WTC11 (cell line): Measurements from ENCODE around the gene PCSK5. TPM values are rescaled to one million over a fixed set of nuclear protein-coding genes. Genes with fewer than 3 reads are reported as not detected.
A peak's percentile ranks its signal among the peaks of the same experiment; 100 is the strongest.

Experiments
- ATAC-seq: fragments of 200-7000 bp; cut with Tn5 transposase; 2 replicates; pipeline ENCODE4 v1.10.0; 2021; ENCODE audit warnings: mild to moderate bottlenecking, moderate library complexity
- CTCF ChIA-PET: fragments of 300-600 bp; sonication (Branson Sonifier 250); formaldehyde crosslinking; loops from one replicate; lab custom pipeline; 2021; ENCODE audit warnings: antibody characterized with exemption; lab: Charles Lee
- POLR2A ChIA-PET: fragments of 350-600 bp; sonication (Branson Sonifier 250); formaldehyde crosslinking; loops from one replicate; lab custom pipeline; 2021; ENCODE audit warnings: antibody characterized with exemption; lab: Charles Lee
- DNase-seq: peaks from one replicate; pipeline ENCODE4 v3.0.0; 2021; ENCODE audit warnings: low spot score
- H3K27ac Mint-ChIP-seq: 2 replicates; pipeline ENCODE4 v1.8.0; 2021; ENCODE audit warnings: mixed read lengths
- H3K27me3 Mint-ChIP-seq: 2 replicates; pipeline ENCODE4 v1.8.0; 2021; ENCODE audit warnings: low read depth, mild to moderate bottlenecking, moderate library complexity, mixed read lengths
- H3K36me3 Mint-ChIP-seq: 2 replicates; pipeline ENCODE4 v1.8.0; 2021; ENCODE audit warnings: mixed read lengths
- H3K4me1 Mint-ChIP-seq: 2 replicates; pipeline ENCODE4 v1.8.0; 2022; ENCODE audit warnings: mixed read lengths
- H3K4me3 Mint-ChIP-seq: 2 replicates; pipeline ENCODE4 v1.8.0; 2021; ENCODE audit warnings: mild to moderate bottlenecking, moderate library complexity, mixed read lengths
- H3K9me3 Mint-ChIP-seq: 2 replicates; pipeline ENCODE4 v1.8.0; 2021; ENCODE audit warnings: mixed read lengths
- CBFB ChIP-seq: sonication (generic); formaldehyde crosslinking; IDR thresholded peaks from 2 replicates; pipeline ENCODE4 v1.8.1; 2022; ENCODE audit warnings: mild to moderate bottlenecking, low read depth, missing genetic modification reagents
- CREB1 ChIP-seq: sonication (generic); formaldehyde crosslinking; IDR thresholded peaks from 2 replicates; pipeline ENCODE4 v1.8.0; 2023; ENCODE audit warnings: mild to moderate bottlenecking, missing genetic modification reagents
- CREM ChIP-seq: sonication (generic); formaldehyde crosslinking; IDR thresholded peaks from 2 replicates; pipeline ENCODE4 v1.8.1; 2022; ENCODE audit warnings: mild to moderate bottlenecking, missing genetic modification reagents, moderate library complexity
- FOXP1 ChIP-seq: sonication (generic); formaldehyde crosslinking; IDR thresholded peaks from 2 replicates; pipeline ENCODE4 v1.8.0; 2022; ENCODE audit warnings: missing genetic modification reagents, mild to moderate bottlenecking, moderate library complexity, borderline replicate concordance
- GABPB1 ChIP-seq: sonication (generic); formaldehyde crosslinking; IDR thresholded peaks from 2 replicates; pipeline ENCODE4 v1.8.1; 2023; ENCODE audit warnings: mild to moderate bottlenecking, missing genetic modification reagents
- HMGA2 ChIP-seq: fragments of 250-450 bp; sonication (Bioruptor Pico); IDR thresholded peaks from 2 replicates; pipeline ENCODE4 v1.4.0; 2021; ENCODE audit warnings: mild to moderate bottlenecking, moderate library complexity
- NFYB ChIP-seq: sonication (generic); formaldehyde crosslinking; conservative IDR thresholded peaks from 2 replicates; pipeline ENCODE4 v1.8.0; 2022; ENCODE audit warnings: low read depth, missing genetic modification reagents
- NR1H2 ChIP-seq: sonication (generic); formaldehyde crosslinking; IDR thresholded peaks from 2 replicates; pipeline ENCODE4 v1.9.0; 2021; ENCODE audit warnings: mild to moderate bottlenecking, moderate library complexity, missing genetic modification reagents
- OVOL2 ChIP-seq: fragments of 250-450 bp; sonication (Bioruptor Pico); IDR thresholded peaks from 2 replicates; pipeline ENCODE4 v1.9.0; 2021; ENCODE audit warnings: mild to moderate bottlenecking, borderline replicate concordance
- PRRX2 ChIP-seq: fragments of 250-450 bp; sonication (Bioruptor Pico); IDR thresholded peaks from 2 replicates; pipeline ENCODE4 v1.8.0; 2021; ENCODE audit warnings: mild to moderate bottlenecking
- RORB ChIP-seq: fragments of 250-450 bp; sonication (Bioruptor Pico); IDR thresholded peaks from 2 replicates; pipeline ENCODE4 v1.9.0; 2021; ENCODE audit warnings: mild to moderate bottlenecking
- SMAD4 ChIP-seq: sonication (generic); formaldehyde crosslinking; IDR thresholded peaks from 2 replicates; pipeline ENCODE4 v1.8.0; 2022; ENCODE audit warnings: mild to moderate bottlenecking, missing genetic modification reagents
- TCF7 ChIP-seq: sonication (generic); formaldehyde crosslinking; IDR thresholded peaks from 2 replicates; pipeline ENCODE4 v1.8.0; 2022; ENCODE audit warnings: mild to moderate bottlenecking, low read depth, missing genetic modification reagents, moderate library complexity
- TEAD4 ChIP-seq: sonication (generic); formaldehyde crosslinking; IDR thresholded peaks from 2 replicates; pipeline ENCODE4 v1.8.0; 2022; ENCODE audit warnings: mild to moderate bottlenecking, missing genetic modification reagents
- TP53 ChIP-seq: sonication (generic); formaldehyde crosslinking; IDR thresholded peaks from 2 replicates; pipeline ENCODE4 v1.8.1; 2023; ENCODE audit warnings: mild to moderate bottlenecking, missing genetic modification reagents
- ZNF121 ChIP-seq: sonication (generic); formaldehyde crosslinking; IDR thresholded peaks from 2 replicates; pipeline ENCODE4 v1.8.0; 2023; ENCODE audit warnings: missing genetic modification reagents
- ZNF138 ChIP-seq: sonication (generic); formaldehyde crosslinking; conservative IDR thresholded peaks from 2 replicates; pipeline ENCODE4 v1.8.1; 2022; ENCODE audit warnings: mild to moderate bottlenecking, moderate library complexity, missing genetic modification reagents
- ZNF219 ChIP-seq: sonication (generic); formaldehyde crosslinking; IDR thresholded peaks from 2 replicates; pipeline ENCODE4 v1.8.0; 2023; ENCODE audit warnings: missing genetic modification reagents, mild to moderate bottlenecking, borderline replicate concordance
- ZNF317 ChIP-seq: sonication (generic); formaldehyde crosslinking; IDR thresholded peaks from 2 replicates; pipeline ENCODE4 v1.8.1; 2023; ENCODE audit warnings: low read depth, mild to moderate bottlenecking, moderate library complexity, missing genetic modification reagents, borderline replicate concordance
- ZNF416 ChIP-seq: fragments of 250-450 bp; sonication (Bioruptor Pico); IDR thresholded peaks from 2 replicates; pipeline ENCODE4 v1.9.0; 2021; ENCODE audit warnings: mild to moderate bottlenecking, inconsistent platforms
- total RNA-seq: library from RNA; stranded (reverse); gene quantifications from 3 replicates; pipeline ENCODE4 v1.2.3, GENCODE V29; 2021
- TF ChIP-seq, protein P1 (sequence below): sonication (generic); formaldehyde crosslinking; IDR thresholded peaks from 2 replicates; pipeline ENCODE4 v1.8.1; 2022; ENCODE audit warnings: mild to moderate bottlenecking, moderate library complexity, missing genetic modification reagents
- TF ChIP-seq, protein P2 (sequence below): sonication (generic); formaldehyde crosslinking; IDR thresholded peaks from 2 replicates; pipeline ENCODE4 v1.8.1; 2023; ENCODE audit warnings: mild to moderate bottlenecking, missing genetic modification reagents, moderate library complexity
- TF ChIP-seq, protein P3 (sequence below): sonication (generic); formaldehyde crosslinking; IDR thresholded peaks from 2 replicates; pipeline ENCODE4 v1.8.0; 2022; ENCODE audit warnings: missing genetic modification reagents
- TF ChIP-seq, protein P4 (sequence below): fragments of 250-450 bp; sonication (Bioruptor Pico); IDR thresholded peaks from 2 replicates; pipeline ENCODE4 v1.8.0; 2021; ENCODE audit warnings: mild to moderate bottlenecking
- TF ChIP-seq, protein P5 (sequence below): fragments of 200-600 bp; IDR thresholded peaks from 2 replicates; pipeline ENCODE4 v1.8.0; 2022; ENCODE audit warnings: antibody characterized with exemption

PCSK5 gene
- total RNA-seq, 1 experiment from 2014 or later = 30.6 TPM

DNA sequence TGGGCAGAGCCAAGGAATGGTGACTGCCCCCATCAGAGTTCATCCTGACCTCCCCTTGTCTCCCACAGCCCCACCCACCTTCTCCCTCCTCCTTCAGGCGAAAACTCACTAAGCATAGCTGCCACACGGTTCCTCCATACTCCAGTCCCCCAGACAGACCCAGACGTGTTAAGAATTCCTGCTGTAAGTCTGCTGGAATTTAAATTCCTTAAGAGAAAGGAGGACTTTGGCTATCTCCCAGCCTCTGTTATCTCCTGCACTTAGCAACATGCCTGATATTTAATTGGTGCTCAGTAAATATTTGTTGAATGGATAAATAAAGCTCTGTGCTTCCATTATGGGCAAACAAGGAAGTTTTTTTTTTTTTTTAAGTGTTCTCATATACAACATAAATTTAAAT is 290.1 kb downstream of the PCSK5 start:
- TF ChIP-seq GABPB1 (CRISPR knock-in tag) (no peak), ZNF121 (CRISPR knock-in tag) (no peak), TP53 (CRISPR knock-in tag) (no peak), RORB (CRISPR knock-in tag) (no peak), TEAD4 (CRISPR knock-in tag) (no peak), ZNF219 (no peak), CREM (CRISPR knock-in tag) (no peak), ZNF317 (CRISPR knock-in tag) (no peak)
- TF ChIP-seq, protein P1, sequence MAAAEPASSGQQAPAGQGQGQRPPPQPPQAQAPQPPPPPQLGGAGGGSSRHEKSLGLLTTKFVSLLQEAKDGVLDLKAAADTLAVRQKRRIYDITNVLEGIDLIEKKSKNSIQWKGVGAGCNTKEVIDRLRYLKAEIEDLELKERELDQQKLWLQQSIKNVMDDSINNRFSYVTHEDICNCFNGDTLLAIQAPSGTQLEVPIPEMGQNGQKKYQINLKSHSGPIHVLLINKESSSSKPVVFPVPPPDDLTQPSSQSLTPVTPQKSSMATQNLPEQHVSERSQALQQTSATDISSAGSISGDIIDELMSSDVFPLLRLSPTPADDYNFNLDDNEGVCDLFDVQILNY = no peak
- TF ChIP-seq, protein P2, sequence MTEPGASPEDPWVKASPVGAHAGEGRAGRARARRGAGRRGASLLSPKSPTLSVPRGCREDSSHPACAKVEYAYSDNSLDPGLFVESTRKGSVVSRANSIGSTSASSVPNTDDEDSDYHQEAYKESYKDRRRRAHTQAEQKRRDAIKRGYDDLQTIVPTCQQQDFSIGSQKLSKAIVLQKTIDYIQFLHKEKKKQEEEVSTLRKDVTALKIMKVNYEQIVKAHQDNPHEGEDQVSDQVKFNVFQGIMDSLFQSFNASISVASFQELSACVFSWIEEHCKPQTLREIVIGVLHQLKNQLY = no peak
- ChIA-PET CTCF (interaction anchor here (1.7 kb wide), 1 partner anchor 201 kb away, joined by 5 read pairs; no protein-coding TSS in a partner anchor), POLR2A (no interaction called here)
- Mint-ChIP-seq H3K4me1 (0 out of 2 replicates have a peak, but pooled peaks cover 2% of the 10 kb centered on the region), H3K27me3 (no peaks in the 10 kb centered on the region), H3K27ac (0 out of 2 replicates have a peak overlapping the region, but pooled peaks have one; percentile 46), H3K9me3 (no peaks in the 10 kb centered on the region), H3K36me3 (peaks cover 35% of the 10 kb centered on the region), H3K4me3 (no peak overlapping the region)
- no peak for ATAC-seq
- no peak for DNase-seq

DNA sequence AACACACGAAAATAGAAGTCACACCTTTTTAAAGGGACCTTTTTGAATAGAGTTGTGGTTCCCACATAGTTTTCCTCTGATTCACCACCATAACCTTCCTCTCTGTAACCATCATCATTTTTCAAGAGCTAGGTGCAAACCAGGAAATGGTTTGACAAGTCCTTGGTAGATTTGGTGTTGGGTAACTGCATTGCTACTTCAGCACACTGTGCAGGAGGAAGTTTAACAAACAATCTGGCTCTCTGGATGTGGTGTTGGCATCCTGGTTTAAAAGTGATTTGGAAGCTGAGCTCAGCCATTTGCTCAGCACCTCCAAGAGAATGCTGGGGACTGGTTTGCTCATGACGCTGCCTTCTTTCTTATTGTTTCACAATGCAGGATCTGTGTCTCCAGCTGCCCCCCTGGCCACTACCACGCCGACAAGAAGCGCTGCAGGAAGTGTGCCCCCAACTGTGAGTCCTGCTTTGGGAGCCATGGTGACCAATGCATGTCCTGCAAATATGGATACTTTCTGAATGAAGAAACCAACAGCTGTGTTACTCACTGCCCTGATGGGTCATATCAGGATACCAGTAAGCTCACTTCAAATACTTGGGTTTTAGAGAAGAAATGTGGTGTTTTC is 290.7 kb downstream of the PCSK5 start:
- no peak overlapping the region for H3K4me3 Mint-ChIP-seq
- POLR2A ChIA-PET = no interaction called here
- no peaks in the 10 kb centered on the region for H3K9me3 Mint-ChIP-seq
- peaks cover 31% of the 10 kb centered on the region for H3K36me3 Mint-ChIP-seq
- no peaks in the 10 kb centered on the region for H3K27me3 Mint-ChIP-seq
- no peak overlapping the region; the same call in 1 of the 2 replicates for H3K27ac Mint-ChIP-seq
- no peak for ATAC-seq
- CTCF ChIA-PET = interaction anchor here (1.7 kb wide), 1 partner anchor 201 kb away, joined by 5 read pairs; no protein-coding TSS in a partner anchor
- TF ChIP-seq, protein P3, sequence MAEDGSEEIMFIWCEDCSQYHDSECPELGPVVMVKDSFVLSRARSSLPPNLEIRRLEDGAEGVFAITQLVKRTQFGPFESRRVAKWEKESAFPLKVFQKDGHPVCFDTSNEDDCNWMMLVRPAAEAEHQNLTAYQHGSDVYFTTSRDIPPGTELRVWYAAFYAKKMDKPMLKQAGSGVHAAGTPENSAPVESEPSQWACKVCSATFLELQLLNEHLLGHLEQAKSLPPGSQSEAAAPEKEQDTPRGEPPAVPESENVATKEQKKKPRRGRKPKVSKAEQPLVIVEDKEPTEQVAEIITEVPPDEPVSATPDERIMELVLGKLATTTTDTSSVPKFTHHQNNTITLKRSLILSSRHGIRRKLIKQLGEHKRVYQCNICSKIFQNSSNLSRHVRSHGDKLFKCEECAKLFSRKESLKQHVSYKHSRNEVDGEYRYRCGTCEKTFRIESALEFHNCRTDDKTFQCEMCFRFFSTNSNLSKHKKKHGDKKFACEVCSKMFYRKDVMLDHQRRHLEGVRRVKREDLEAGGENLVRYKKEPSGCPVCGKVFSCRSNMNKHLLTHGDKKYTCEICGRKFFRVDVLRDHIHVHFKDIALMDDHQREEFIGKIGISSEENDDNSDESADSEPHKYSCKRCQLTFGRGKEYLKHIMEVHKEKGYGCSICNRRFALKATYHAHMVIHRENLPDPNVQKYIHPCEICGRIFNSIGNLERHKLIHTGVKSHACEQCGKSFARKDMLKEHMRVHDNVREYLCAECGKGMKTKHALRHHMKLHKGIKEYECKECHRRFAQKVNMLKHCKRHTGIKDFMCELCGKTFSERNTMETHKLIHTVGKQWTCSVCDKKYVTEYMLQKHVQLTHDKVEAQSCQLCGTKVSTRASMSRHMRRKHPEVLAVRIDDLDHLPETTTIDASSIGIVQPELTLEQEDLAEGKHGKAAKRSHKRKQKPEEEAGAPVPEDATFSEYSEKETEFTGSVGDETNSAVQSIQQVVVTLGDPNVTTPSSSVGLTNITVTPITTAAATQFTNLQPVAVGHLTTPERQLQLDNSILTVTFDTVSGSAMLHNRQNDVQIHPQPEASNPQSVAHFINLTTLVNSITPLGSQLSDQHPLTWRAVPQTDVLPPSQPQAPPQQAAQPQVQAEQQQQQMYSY (CRISPR knock-in tag) = no peak
- TF ChIP-seq PRRX2 (CRISPR knock-in tag) (no peak), SMAD4 (CRISPR knock-in tag) (no peak), ZNF416 (CRISPR knock-in tag) (no peak), FOXP1 (no peak), HMGA2 (CRISPR knock-in tag) (no peak)
- H3K4me1 Mint-ChIP-seq = 0 out of 2 replicates have a peak, but pooled peaks cover 2% of the 10 kb centered on the region
- DNase-seq = no peak

DNA sequence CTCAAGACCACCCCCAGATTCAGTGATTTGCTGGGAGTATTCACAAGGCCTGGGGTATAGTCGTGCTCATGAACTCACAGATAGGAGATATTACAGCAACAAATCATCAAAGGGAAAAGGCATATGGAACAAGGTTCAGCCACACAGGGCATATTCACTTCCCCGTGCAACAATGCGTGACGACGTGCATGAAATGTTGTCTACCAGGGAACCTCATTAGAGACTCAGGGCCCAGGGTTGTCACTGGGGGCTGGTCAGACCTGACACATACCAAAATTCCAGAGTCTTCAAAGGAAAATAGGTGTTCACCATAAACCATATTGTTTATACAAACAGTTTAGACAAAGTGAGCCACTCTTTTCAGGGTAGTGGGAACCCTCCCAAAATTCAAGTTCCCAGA is 291.3 kb downstream of the PCSK5 start:
- CTCF ChIA-PET = interaction anchor here (1.7 kb wide), 1 partner anchor 202 kb away, joined by 5 read pairs; no protein-coding TSS in a partner anchor
- POLR2A ChIA-PET = no interaction called here
- Mint-ChIP-seq H3K4me3 (no peak overlapping the region), H3K4me1 (0 out of 2 replicates have a peak, but pooled peaks cover 2% of the 10 kb centered on the region), H3K27ac (no peak overlapping the region), H3K36me3 (peaks cover 27% of the 10 kb centered on the region), H3K9me3 (no peaks in the 10 kb centered on the region), H3K27me3 (no peaks in the 10 kb centered on the region)
- DNase-seq = no peak
- no peak for ATAC-seq
- TF ChIP-seq NR1H2 (no peak), SMAD4 (CRISPR knock-in tag) (no peak), CBFB (CRISPR knock-in tag) (no peak), CREB1 (CRISPR knock-in tag) (no peak), OVOL2 (CRISPR knock-in tag) (no peak), TCF7 (CRISPR knock-in tag) (no peak), NFYB (no peak), ZNF138 (no peak)
- TF ChIP-seq, protein P4, sequence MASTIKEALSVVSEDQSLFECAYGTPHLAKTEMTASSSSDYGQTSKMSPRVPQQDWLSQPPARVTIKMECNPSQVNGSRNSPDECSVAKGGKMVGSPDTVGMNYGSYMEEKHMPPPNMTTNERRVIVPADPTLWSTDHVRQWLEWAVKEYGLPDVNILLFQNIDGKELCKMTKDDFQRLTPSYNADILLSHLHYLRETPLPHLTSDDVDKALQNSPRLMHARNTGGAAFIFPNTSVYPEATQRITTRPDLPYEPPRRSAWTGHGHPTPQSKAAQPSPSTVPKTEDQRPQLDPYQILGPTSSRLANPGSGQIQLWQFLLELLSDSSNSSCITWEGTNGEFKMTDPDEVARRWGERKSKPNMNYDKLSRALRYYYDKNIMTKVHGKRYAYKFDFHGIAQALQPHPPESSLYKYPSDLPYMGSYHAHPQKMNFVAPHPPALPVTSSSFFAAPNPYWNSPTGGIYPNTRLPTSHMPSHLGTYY = no peak
- TF ChIP-seq, protein P5, sequence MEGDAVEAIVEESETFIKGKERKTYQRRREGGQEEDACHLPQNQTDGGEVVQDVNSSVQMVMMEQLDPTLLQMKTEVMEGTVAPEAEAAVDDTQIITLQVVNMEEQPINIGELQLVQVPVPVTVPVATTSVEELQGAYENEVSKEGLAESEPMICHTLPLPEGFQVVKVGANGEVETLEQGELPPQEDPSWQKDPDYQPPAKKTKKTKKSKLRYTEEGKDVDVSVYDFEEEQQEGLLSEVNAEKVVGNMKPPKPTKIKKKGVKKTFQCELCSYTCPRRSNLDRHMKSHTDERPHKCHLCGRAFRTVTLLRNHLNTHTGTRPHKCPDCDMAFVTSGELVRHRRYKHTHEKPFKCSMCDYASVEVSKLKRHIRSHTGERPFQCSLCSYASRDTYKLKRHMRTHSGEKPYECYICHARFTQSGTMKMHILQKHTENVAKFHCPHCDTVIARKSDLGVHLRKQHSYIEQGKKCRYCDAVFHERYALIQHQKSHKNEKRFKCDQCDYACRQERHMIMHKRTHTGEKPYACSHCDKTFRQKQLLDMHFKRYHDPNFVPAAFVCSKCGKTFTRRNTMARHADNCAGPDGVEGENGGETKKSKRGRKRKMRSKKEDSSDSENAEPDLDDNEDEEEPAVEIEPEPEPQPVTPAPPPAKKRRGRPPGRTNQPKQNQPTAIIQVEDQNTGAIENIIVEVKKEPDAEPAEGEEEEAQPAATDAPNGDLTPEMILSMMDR = no peak
- TF ChIP-seq, protein P2 = no peak
